K562 (cell line): ENCODE results near the gene LRRC1. TPM values are rescaled to one million over a fixed set of nuclear protein-coding genes. Genes with fewer than 3 reads are reported as not detected.

ENCODE experiments used
- ATAC-seq: fragments of 200-7000 bp; cut with Tn5 transposase; 3 replicates; pipeline ENCODE4 v1.9.1; 2020; ENCODE audit warnings: moderate library complexity
- BruUV-seq: library from RNA; stranded (reverse); fragments of 400-500 nt; replicated peaks from 2 replicates; lab custom pipeline; 2021; lab: Mats Ljungman, UMichigan
- CTCF ChIA-PET: fragments of 300-600 bp; formaldehyde crosslinking; extraction: SDS; loops from one replicate; lab custom pipeline; 2021; ENCODE audit warnings: low intra/inter-chr PET ratio; lab: Yijun Ruan, JAX
- POLR2A ChIA-PET: fragments of 300-600, 350-650 bp; sonication (Branson Sonifier 250); formaldehyde crosslinking; extraction: SDS; loops from one replicate; lab custom pipeline; 2021; ENCODE audit warnings: antibody characterized with exemption, inconsistent platforms; lab: Yijun Ruan, JAX
- DNase-seq, 4 experiments: peaks; one replicate each; pipeline versions ENCODE4 v3.0.0 to v3.0.0-alpha.2; 2011 to 2018; ENCODE audit warnings: low spot score in 3 of 4, mixed read lengths in 3 of 4; ENCODE audit errors: extremely low read depth in 1 of 4
- FAIRE-seq: peaks from 2 replicates; lab custom pipeline; 2011; peaks lifted over from hg19 to GRCh38; lab: Jason Lieb, UNC
- H2AFZ ChIP-seq: 2 replicates; pipeline ENCODE4 v1.6.0; 2011; ENCODE audit warnings: low read depth, low read length, control low read depth, inconsistent platforms
- H3K27ac ChIP-seq: fragments of 200-600 bp; 3 replicates; pipeline ENCODE4 v1.8.0; 2011; ENCODE audit warnings: low read depth, mild to moderate bottlenecking, control low read depth, inconsistent platforms, low read length, moderate library complexity, mixed read lengths; ENCODE audit errors: extremely low read depth
- H3K27me3 ChIP-seq, 2 experiments: fragments of 300-600 bp in 1 of 2; 2 replicates in 1 of 2; 3 replicates in 1 of 2; pipeline versions ENCODE4 v1.6.0 to v1.8.0; 2011; ENCODE audit warnings: inconsistent platforms in 2 of 2, low read length in 2 of 2, mild to moderate bottlenecking in 1 of 2, mixed read lengths in 1 of 2, moderate library complexity in 1 of 2; ENCODE audit not compliant: control insufficient read depth in 2 of 2, insufficient read depth in 2 of 2
- H3K36me3 ChIP-seq: fragments of 300-600 bp; 3 replicates; pipeline ENCODE4 v1.8.0; 2011; ENCODE audit warnings: mild to moderate bottlenecking, low read length, inconsistent platforms; ENCODE audit not compliant: control insufficient read depth, insufficient read depth
- H3K4me1 ChIP-seq, 2 experiments: fragments of 200-600 bp in 1 of 2; replicated peaks in 1 of 2; 2 replicates in 1 of 2; 3 replicates in 1 of 2; pipeline versions ENCODE4 v1.5.1 to v1.8.0; 2011; ENCODE audit warnings: inconsistent platforms in 2 of 2, low read length in 2 of 2, mild to moderate bottlenecking in 1 of 2, mixed read lengths in 1 of 2, moderate library complexity in 1 of 2; ENCODE audit not compliant: control insufficient read depth in 2 of 2, insufficient read depth in 2 of 2
- H3K4me2 ChIP-seq: 2 replicates; pipeline ENCODE4 v1.6.1; 2011; ENCODE audit warnings: low read length, control low read depth, inconsistent platforms, mixed read lengths; ENCODE audit not compliant: insufficient read depth
- H3K4me3 ChIP-seq: fragments of 200-600 bp; sonication (generic), shearing (Covaris generic); 2 replicates; pipeline ENCODE4 v1.5.1; 2016; ENCODE audit warnings: control low read depth, inconsistent platforms
- H3K79me2 ChIP-seq: fragments of 200-600 bp; 3 replicates; pipeline ENCODE4 v1.8.0; 2011; ENCODE audit warnings: low read length, inconsistent platforms; ENCODE audit not compliant: control insufficient read depth, insufficient read depth
- H3K9ac ChIP-seq, 2 experiments: 2 replicates each; pipeline versions ENCODE4 v1.6.0 to v1.6.1; 2011; ENCODE audit warnings: low read depth in 2 of 2, low read length in 2 of 2, control low read depth in 1 of 2, inconsistent platforms in 1 of 2, mild to moderate bottlenecking in 1 of 2, mixed read lengths in 1 of 2; ENCODE audit not compliant: insufficient read depth in 1 of 2
- H3K9me1 ChIP-seq: one replicate; pipeline ENCODE4 v1.6.0; 2011; ENCODE audit warnings: inconsistent platforms, mild to moderate bottlenecking, low read length, moderate library complexity; ENCODE audit not compliant: control insufficient read depth, insufficient read depth
- H3K9me3 ChIP-seq: replicated peaks from 2 replicates; pipeline ENCODE4 v1.5.1; 2011; ENCODE audit warnings: low read depth, low read length, inconsistent platforms; ENCODE audit not compliant: control insufficient read depth, insufficient read depth
- H4K20me1 ChIP-seq: replicated peaks from 2 replicates; pipeline ENCODE4 v1.6.1; 2011; ENCODE audit warnings: low read length, inconsistent platforms, mixed read lengths; ENCODE audit not compliant: control insufficient read depth, insufficient read depth
- C11orf30 ChIP-seq: fragments of 450-650 bp; IDR thresholded peaks from 2 replicates; pipeline ENCODE4 v1.6.1; 2016; ENCODE audit warnings: low read depth, mild to moderate bottlenecking
- DDX20 ChIP-seq: fragments of 450-650 bp; IDR thresholded peaks from 2 replicates; pipeline ENCODE4 v1.6.1; 2016; ENCODE audit warnings: missing genetic modification characterization, low read depth, mild to moderate bottlenecking, missing compliant biosample characterization, moderate library complexity
- HEY1 ChIP-seq: fragments of 250-450 bp; sonication (Bioruptor Pico); IDR thresholded peaks from 2 replicates; pipeline ENCODE4 v1.5.0; 2020; ENCODE audit warnings: mild to moderate bottlenecking, moderate library complexity, borderline replicate concordance
- HSF4 ChIP-seq: fragments of 250-450 bp; sonication (Bioruptor Pico); IDR thresholded peaks from 2 replicates; pipeline ENCODE4 v2.1.2; 2022; ENCODE audit warnings: mild to moderate bottlenecking, moderate library complexity, borderline replicate concordance
- NR3C1 ChIP-seq: sonication (generic); formaldehyde crosslinking; IDR thresholded peaks from 2 replicates; pipeline ENCODE4 v1.8.1; 2022; ENCODE audit warnings: missing genetic modification reagents
- SMC3 ChIP-seq: conservative IDR thresholded peaks from 2 replicates; pipeline ENCODE4 v1.6.1; 2011; ENCODE audit warnings: low read depth, low read length, improper control_type of control experiment; ENCODE audit not compliant: insufficient read depth
- ZNF23 ChIP-seq: fragments of 250-450 bp; sonication (Bioruptor Pico); IDR thresholded peaks from 2 replicates; pipeline ENCODE4 v1.4.0; 2020; ENCODE audit warnings: mild to moderate bottlenecking
- ZNF436 ChIP-seq: fragments of 250-450, 450-650 bp; sonication (Bioruptor Pico); formaldehyde crosslinking; IDR thresholded peaks from 2 replicates; pipeline ENCODE4 v1.7.0; 2020; ENCODE audit warnings: mild to moderate bottlenecking
- ZZZ3 ChIP-seq: fragments of 450-650 bp; IDR thresholded peaks from 2 replicates; pipeline ENCODE4 v1.6.1; 2016; ENCODE audit warnings: antibody characterized with exemption, mild to moderate bottlenecking, moderate library complexity
- WGBS: fragments of 100-300 bp; shearing (Covaris generic); methylation state at CpG from one replicate; pipeline ENCODE4 v1.1.6; 2016; ENCODE audit warnings: low coverage, mixed read lengths; ENCODE audit not compliant: insufficient coverage; ENCODE audit errors: missing lambda C conversion rate; 5-methylcytosine and 5-hydroxymethylcytosine counted together
- in situ Hi-C: fragments of 300-500 bp; cut with MboI; formaldehyde crosslinking; loops from 4 replicates; pipeline ENCODE4 v1.15.0; 2018; ENCODE audit warnings: inconsistent platforms, mixed read lengths
- intact Hi-C: fragments of 100-400 bp; cut with micrococcal nuclease; formaldehyde crosslinking; loops from 2 replicates; pipeline ENCODE4 v1.14.2; 2022
- polyA plus RNA-seq, 8 experiments: library from polyadenylated mRNA; depleted of rRNA in 4 of 8; stranded (reverse) in 5 of 8; unstranded in 3 of 8; fragments of >200 nt; fragmentation: Nextera tagmentation in 2 of 8; fragmentation: Illumina TruSeq in 1 of 8; extraction: Ambion mirVana in 2 of 8; extraction: Trizol in 1 of 8; gene quantifications; 2 replicates each; pipeline versions ENCODE4 v1.2.1 to v1.2.3, GENCODE V29; 2011 to 2014; ENCODE audit warnings: inconsistent platforms in 1 of 8, missing spikeins in 1 of 8
- total RNA-seq, 7 experiments: library from RNA; depleted of rRNA in 6 of 7; stranded (reverse); fragments of >200 nt in 6 of 7; fragmentation: Illumina TruSeq in 2 of 7; extraction: Trizol in 2 of 7; gene quantifications; 2 replicates each; pipeline versions ENCODE4 v1.2.1 to v1.2.3, GENCODE V29; 2011 to 2021; ENCODE audit warnings: low replicate concordance in 1 of 7
- TF ChIP-seq, protein P1 (sequence below): fragments of 450-650 bp; IDR thresholded peaks from 2 replicates; pipeline ENCODE4 v1.6.1; 2016; ENCODE audit warnings: mild to moderate bottlenecking, moderate library complexity
- TF ChIP-seq, protein P2 (sequence below): sonication (generic); formaldehyde crosslinking; IDR thresholded peaks from 2 replicates; pipeline ENCODE4 v1.8.1; 2022; ENCODE audit warnings: missing genetic modification reagents

The LRRC1 gene
- total and polyA plus RNA-seq, 9 of the 15 experiments (the other 6 are each of a cell fraction or from before 2014, with no cell fraction given), result not detected

- Histone ChIP-seq H2AFZ (no peak overlapping the region), H3K36me3 (no peaks in the 10 kb centered on the region), H3K9me1 (no peaks in the 10 kb centered on the region), H3K79me2 (no peaks in the 10 kb centered on the region), H3K9me3 (no peaks in the 10 kb centered on the region), H3K4me1 (peaks cover 0 to 16% of the 10 kb centered on the region in 2 experiments; a peak in 1 of 5 replicates), H3K9ac (no peak overlapping the region), H3K27ac (no peak overlapping the region), H4K20me1 (no peaks in the 10 kb centered on the region), H3K27me3 (peaks cover 9 to 30% of the 10 kb centered on the region in 2 experiments; a peak in 3 of 5 replicates), H3K4me3 (no peak overlapping the region), H3K4me2 (no peak overlapping the region)
- no peak for ATAC-seq
- intact Hi-C loops (no loop called here), in situ Hi-C loops (no loop called here)
- FAIRE-seq, result no peak
- DNase-seq, result no peak
- WGBS, result 8% methylated on average over 18 of the region's 21 CpGs
- ChIA-PET CTCF (no interaction called here), POLR2A (no interaction called here)
- no TSS peak for BruUV-seq
- TF ChIP-seq SMC3 (no peak), NR3C1 (CRISPR knock-in tag) (no peak), ZNF436 (no peak), DDX20 (tag) (no peak), C11orf30 (no peak), HEY1 (CRISPR knock-in tag) (no peak), HSF4 (CRISPR knock-in tag) (no peak), ZZZ3 (no peak), ZNF23 (CRISPR knock-in tag) (no peak)
- TF ChIP-seq, protein P1, sequence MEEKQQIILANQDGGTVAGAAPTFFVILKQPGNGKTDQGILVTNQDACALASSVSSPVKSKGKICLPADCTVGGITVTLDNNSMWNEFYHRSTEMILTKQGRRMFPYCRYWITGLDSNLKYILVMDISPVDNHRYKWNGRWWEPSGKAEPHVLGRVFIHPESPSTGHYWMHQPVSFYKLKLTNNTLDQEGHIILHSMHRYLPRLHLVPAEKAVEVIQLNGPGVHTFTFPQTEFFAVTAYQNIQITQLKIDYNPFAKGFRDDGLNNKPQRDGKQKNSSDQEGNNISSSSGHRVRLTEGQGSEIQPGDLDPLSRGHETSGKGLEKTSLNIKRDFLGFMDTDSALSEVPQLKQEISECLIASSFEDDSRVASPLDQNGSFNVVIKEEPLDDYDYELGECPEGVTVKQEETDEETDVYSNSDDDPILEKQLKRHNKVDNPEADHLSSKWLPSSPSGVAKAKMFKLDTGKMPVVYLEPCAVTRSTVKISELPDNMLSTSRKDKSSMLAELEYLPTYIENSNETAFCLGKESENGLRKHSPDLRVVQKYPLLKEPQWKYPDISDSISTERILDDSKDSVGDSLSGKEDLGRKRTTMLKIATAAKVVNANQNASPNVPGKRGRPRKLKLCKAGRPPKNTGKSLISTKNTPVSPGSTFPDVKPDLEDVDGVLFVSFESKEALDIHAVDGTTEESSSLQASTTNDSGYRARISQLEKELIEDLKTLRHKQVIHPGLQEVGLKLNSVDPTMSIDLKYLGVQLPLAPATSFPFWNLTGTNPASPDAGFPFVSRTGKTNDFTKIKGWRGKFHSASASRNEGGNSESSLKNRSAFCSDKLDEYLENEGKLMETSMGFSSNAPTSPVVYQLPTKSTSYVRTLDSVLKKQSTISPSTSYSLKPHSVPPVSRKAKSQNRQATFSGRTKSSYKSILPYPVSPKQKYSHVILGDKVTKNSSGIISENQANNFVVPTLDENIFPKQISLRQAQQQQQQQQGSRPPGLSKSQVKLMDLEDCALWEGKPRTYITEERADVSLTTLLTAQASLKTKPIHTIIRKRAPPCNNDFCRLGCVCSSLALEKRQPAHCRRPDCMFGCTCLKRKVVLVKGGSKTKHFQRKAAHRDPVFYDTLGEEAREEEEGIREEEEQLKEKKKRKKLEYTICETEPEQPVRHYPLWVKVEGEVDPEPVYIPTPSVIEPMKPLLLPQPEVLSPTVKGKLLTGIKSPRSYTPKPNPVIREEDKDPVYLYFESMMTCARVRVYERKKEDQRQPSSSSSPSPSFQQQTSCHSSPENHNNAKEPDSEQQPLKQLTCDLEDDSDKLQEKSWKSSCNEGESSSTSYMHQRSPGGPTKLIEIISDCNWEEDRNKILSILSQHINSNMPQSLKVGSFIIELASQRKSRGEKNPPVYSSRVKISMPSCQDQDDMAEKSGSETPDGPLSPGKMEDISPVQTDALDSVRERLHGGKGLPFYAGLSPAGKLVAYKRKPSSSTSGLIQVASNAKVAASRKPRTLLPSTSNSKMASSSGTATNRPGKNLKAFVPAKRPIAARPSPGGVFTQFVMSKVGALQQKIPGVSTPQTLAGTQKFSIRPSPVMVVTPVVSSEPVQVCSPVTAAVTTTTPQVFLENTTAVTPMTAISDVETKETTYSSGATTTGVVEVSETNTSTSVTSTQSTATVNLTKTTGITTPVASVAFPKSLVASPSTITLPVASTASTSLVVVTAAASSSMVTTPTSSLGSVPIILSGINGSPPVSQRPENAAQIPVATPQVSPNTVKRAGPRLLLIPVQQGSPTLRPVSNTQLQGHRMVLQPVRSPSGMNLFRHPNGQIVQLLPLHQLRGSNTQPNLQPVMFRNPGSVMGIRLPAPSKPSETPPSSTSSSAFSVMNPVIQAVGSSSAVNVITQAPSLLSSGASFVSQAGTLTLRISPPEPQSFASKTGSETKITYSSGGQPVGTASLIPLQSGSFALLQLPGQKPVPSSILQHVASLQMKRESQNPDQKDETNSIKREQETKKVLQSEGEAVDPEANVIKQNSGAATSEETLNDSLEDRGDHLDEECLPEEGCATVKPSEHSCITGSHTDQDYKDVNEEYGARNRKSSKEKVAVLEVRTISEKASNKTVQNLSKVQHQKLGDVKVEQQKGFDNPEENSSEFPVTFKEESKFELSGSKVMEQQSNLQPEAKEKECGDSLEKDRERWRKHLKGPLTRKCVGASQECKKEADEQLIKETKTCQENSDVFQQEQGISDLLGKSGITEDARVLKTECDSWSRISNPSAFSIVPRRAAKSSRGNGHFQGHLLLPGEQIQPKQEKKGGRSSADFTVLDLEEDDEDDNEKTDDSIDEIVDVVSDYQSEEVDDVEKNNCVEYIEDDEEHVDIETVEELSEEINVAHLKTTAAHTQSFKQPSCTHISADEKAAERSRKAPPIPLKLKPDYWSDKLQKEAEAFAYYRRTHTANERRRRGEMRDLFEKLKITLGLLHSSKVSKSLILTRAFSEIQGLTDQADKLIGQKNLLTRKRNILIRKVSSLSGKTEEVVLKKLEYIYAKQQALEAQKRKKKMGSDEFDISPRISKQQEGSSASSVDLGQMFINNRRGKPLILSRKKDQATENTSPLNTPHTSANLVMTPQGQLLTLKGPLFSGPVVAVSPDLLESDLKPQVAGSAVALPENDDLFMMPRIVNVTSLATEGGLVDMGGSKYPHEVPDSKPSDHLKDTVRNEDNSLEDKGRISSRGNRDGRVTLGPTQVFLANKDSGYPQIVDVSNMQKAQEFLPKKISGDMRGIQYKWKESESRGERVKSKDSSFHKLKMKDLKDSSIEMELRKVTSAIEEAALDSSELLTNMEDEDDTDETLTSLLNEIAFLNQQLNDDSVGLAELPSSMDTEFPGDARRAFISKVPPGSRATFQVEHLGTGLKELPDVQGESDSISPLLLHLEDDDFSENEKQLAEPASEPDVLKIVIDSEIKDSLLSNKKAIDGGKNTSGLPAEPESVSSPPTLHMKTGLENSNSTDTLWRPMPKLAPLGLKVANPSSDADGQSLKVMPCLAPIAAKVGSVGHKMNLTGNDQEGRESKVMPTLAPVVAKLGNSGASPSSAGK, result no peak
- TF ChIP-seq, protein P2, sequence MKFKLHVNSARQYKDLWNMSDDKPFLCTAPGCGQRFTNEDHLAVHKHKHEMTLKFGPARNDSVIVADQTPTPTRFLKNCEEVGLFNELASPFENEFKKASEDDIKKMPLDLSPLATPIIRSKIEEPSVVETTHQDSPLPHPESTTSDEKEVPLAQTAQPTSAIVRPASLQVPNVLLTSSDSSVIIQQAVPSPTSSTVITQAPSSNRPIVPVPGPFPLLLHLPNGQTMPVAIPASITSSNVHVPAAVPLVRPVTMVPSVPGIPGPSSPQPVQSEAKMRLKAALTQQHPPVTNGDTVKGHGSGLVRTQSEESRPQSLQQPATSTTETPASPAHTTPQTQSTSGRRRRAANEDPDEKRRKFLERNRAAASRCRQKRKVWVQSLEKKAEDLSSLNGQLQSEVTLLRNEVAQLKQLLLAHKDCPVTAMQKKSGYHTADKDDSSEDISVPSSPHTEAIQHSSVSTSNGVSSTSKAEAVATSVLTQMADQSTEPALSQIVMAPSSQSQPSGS, result no peak
Observed at GRCh38 chr6:53795340-53795701, 516 bp downstream of the LRRC1 start.
